Measurements from ENCODE around the gene LRRC23. TPM values are rescaled to one million over a fixed set of nuclear protein-coding genes. Genes with fewer than 3 reads are reported as not detected.
"Not testable (repeated sequence)": the region's sequence is repeated elsewhere in the genome, so short reads cannot be mapped to it uniquely, and the experiment has no call there.

Gene LRRC23
- total RNA-seq, 4 donors from 2014 or later, result 8.8 to 16.6 (median 13.6) TPM

DNA sequence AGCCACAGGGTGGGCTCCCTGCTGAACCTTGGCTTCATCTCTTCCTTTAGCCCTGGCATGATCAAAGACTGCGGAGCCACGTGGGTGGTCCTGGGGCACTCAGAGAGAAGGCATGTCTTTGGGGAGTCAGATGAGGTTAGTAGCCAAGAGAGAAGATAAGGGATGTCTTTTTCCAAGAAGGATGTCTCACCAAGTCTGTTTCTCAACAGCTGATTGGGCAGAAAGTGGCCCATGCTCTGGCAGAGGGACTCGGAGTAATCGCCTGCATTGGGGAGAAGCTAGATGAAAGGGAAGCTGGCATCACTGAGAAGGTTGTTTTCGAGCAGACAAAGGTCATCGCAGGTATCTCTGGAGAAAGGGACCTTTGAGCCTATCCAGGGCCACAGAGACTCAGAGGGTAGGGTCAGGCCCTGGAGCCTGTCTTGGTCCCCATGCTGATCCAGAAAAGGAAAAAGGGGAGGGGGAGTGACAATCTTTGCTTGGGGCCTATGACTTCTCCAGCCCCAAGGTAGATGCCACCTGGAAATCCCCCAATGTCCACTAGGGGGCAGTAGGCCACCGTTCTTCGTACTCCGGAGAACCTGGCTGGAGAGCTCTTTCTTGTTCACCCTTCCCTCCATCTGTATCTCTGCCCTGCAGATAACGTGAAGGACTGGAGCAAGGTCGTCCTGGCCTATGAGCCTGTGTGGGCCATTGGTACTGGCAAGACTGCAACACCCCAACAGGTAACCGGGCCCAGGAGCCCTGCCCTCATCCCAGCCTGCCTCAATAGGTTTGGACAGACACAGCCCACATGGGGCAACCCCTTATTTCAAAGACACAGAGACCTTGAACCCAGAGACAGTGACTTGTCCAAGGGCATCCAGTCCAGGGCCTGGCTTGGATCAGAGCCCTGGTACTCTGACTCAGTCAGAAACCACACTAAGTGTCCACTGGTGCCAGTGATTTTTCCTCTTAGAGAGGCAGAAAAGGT lies 35.3 kb upstream of the LRRC23 start:
- Histone ChIP-seq H3K36me3 (peaks cover 0 to 49% of the 10 kb centered on the region in 2 donors), H3K27me3 (no peaks in the 10 kb centered on the region), H3K27ac (peak overlapping the region in 3 of 4 donors; percentile 98 to 99 (median 98)), H3K9me3 (no peaks in the 10 kb centered on the region), H3K4me1 (peaks cover 0 to 67% (median 36%) of the 10 kb centered on the region in 3 donors), H3K4me3 (peak overlapping the region in 1 of 2 donors; percentile 99)
- 17 to 22% methylated on average over 8 to 9 of the region's 12 CpGs for WGBS, 2 donors (ENCODE audit: low coverage in 1 of 2)
- TF ChIP-seq POLR2AphosphoS5 (IDR thresholded peaks at IDR 0.05), result peak; percentile 7
- no peak for TF ChIP-seq POLR2A (IDR thresholded peaks at IDR 0.05)
- TF ChIP-seq, protein P1, sequence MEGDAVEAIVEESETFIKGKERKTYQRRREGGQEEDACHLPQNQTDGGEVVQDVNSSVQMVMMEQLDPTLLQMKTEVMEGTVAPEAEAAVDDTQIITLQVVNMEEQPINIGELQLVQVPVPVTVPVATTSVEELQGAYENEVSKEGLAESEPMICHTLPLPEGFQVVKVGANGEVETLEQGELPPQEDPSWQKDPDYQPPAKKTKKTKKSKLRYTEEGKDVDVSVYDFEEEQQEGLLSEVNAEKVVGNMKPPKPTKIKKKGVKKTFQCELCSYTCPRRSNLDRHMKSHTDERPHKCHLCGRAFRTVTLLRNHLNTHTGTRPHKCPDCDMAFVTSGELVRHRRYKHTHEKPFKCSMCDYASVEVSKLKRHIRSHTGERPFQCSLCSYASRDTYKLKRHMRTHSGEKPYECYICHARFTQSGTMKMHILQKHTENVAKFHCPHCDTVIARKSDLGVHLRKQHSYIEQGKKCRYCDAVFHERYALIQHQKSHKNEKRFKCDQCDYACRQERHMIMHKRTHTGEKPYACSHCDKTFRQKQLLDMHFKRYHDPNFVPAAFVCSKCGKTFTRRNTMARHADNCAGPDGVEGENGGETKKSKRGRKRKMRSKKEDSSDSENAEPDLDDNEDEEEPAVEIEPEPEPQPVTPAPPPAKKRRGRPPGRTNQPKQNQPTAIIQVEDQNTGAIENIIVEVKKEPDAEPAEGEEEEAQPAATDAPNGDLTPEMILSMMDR (IDR thresholded peaks at IDR 0.05), result peak in 3 of 4 experiments; percentile 85 to 96 (median 92)
- no peak for TF ChIP-seq EP300 (IDR thresholded peaks at IDR 0.05)
- no peak for ATAC-seq

DNA sequence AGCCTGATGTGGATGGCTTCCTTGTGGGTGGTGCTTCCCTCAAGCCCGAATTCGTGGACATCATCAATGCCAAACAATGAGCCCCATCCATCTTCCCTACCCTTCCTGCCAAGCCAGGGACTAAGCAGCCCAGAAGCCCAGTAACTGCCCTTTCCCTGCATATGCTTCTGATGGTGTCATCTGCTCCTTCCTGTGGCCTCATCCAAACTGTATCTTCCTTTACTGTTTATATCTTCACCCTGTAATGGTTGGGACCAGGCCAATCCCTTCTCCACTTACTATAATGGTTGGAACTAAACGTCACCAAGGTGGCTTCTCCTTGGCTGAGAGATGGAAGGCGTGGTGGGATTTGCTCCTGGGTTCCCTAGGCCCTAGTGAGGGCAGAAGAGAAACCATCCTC lies 34.3 kb upstream of the LRRC23 start:
- ATAC-seq, result not testable (repeated sequence)
- WGBS, 2 donors (ENCODE audit: low coverage in 1 of 2), result 17% methylated on average over 1 of the region's 4 CpGs; no CpG with 5 or more reads in 1 of the 2 donors

DNA sequence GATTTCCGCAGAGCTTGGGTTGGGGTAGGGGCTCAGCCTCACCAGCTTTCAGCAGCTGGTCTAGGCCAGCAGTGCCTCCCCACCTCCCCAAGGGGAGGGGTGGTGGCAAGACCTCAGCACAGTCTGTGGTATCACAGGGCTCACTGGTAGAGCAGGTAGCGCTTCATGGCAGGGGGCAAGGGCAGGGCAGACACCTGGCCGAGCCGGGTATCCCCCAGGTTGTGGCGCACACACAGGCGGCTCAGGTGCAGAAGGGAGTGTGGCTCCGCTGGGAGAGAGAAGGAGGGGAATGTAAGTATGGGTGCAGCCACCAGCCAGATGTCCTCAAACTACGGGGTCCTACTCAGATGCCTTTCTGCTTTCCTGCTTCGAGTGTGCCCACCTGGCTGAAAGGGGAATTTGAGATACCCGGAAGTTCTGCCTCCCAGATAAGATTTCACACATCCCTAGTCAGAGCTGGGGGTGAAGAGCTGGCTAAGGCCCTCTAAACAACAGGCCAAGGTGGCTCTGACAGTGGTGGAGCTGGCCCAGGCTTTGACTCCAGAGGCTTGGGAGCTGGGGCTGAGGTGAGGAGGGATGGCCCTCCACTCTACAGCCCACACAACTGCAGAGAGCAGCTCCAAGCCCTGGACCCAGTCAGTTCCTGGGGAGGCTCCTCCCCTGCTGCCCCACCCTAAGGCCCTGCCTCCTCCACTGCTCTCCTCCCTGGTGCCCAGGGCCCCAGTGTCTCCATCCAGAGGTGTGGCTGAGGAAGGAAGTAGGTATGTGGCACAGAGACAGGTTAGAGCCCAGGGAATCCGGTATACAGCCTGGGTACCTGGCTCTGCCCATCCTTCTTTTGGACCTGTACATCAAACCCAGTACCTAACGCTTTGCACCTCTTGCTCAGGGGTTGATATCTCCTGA lies 33.3 kb upstream of the LRRC23 start:
- peak overlapping the region in 1 of 2 donors; percentile 84 for H3K4me3 ChIP-seq
- ATAC-seq, result no peak
- H3K27ac ChIP-seq, result peak overlapping the region in 3 of 4 donors; percentile 85 to 94 (median 89)
- 46% methylated on average over 2 of the region's 12 CpGs; no CpG with 5 or more reads in 1 of the 2 donors for WGBS, 2 donors (ENCODE audit: low coverage in 1 of 2)
- no peaks in the 10 kb centered on the region for H3K9me3 ChIP-seq
- H3K27me3 ChIP-seq, result no peaks in the 10 kb centered on the region
- peaks cover 0 to 35% of the 10 kb centered on the region in 2 donors for H3K36me3 ChIP-seq
- no peak for TF ChIP-seq POLR2A (IDR thresholded peaks at IDR 0.05)
- no peak for TF ChIP-seq POLR2AphosphoS5 (IDR thresholded peaks at IDR 0.05)
- no peak for TF ChIP-seq EP300 (IDR thresholded peaks at IDR 0.05)
- TF ChIP-seq, protein P1 (IDR thresholded peaks at IDR 0.05), result no peak
- peaks cover 0 to 70% (median 36%) of the 10 kb centered on the region in 3 donors for H3K4me1 ChIP-seq

More for the DNA sequence above, 34.3 kb upstream of the LRRC23 start:
- not testable (repeated sequence) for H3K27me3 ChIP-seq, H3K9me3 ChIP-seq, H3K4me3 ChIP-seq
- Histone ChIP-seq H3K27ac (peak overlapping the region in 3 of 4 donors; percentile 9 to 98 (median 85)), H3K4me1 (peaks cover 0 to 71% (median 36%) of the 10 kb centered on the region in 3 donors), H3K36me3 (peaks cover 0 to 40% of the 10 kb centered on the region in 2 donors)

DNA sequence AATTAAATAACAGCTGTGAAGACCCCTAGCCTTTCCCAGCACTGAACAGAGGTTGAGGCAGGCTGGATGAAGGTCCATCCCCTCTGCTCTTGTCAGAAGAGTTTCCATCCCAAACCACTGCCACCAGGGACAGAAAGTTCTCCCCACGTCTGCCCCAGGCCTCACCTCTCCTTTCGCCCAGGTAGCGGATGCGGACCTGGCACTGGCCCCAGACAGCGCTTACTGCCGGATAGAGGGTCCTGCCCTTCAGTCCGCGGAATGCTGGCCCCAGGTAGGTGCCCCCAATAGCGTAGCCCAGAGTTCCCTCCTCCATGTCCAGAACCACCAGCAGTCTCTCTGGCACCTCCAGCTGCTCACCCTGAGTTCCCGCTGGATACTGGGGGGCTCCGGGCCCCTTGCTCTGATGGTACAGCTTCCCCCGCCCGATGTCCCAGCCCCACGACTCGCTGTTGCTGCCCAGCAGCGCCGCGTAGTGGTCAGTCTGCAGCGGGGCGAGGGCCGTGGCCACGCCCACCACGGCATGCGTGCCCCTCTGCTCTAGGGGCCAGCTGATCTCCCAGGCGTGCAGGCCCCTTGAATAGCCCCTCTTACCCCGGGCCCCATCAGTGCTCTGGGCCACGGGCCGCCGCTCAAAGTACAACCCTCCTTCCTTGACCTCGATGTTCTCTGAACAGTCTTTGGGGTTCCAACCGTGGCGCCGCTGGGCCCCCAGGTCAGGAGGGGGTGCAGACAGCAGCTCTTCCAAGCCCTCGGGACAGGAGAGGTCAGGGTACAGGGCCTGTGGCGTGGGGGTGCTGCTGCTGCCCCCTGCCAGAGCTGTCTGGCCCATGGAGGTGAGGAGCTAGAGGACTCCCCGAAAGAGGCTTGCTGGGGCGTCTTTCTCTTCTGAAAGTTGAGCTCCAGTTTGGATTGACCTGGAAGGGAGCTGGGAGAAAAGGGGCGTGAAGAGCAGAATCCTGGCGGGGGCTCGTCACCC lies 32.3 kb upstream of the LRRC23 start:
- peak; percentile 65 for ATAC-seq
- Histone ChIP-seq H3K27ac (peak overlapping the region; percentile 41 to 94 (median 87)), H3K27me3 (no peaks in the 10 kb centered on the region), H3K4me1 (peaks cover 0 to 63% (median 33%) of the 10 kb centered on the region in 3 donors), H3K4me3 (peak overlapping the region; percentile 50 to 84), H3K36me3 (peaks cover 0 to 34% of the 10 kb centered on the region in 2 donors), H3K9me3 (no peaks in the 10 kb centered on the region)
- TF ChIP-seq POLR2AphosphoS5 (IDR thresholded peaks at IDR 0.05) (peak; percentile 66), POLR2A (IDR thresholded peaks at IDR 0.05) (peak in 1 of 2 donors; percentile 18), EP300 (IDR thresholded peaks at IDR 0.05) (no peak)
- TF ChIP-seq, protein P1 (IDR thresholded peaks at IDR 0.05), result peak in 3 of 4 experiments; percentile 88 to 96 (median 91)
- 0% methylated on average over 8 to 14 of the region's 40 CpGs for WGBS, 2 donors (ENCODE audit: low coverage in 1 of 2)
